CD4-positive, alpha-beta T cell (primary cell): ENCODE measurements around the gene MPI. TPM values are rescaled to one million over a fixed set of nuclear protein-coding genes. Genes with fewer than 3 reads are reported as not detected.

ENCODE experiments used
- ATAC-seq: fragments of 200-7000 bp; cut with Tn5 transposase; one replicate; pipeline ENCODE4 v1.10.0; 2022; ENCODE audit warnings: mild to moderate bottlenecking; ENCODE audit not compliant: poor library complexity
- CTCF ChIA-PET: fragments of 350-600 bp; sonication (Branson Sonifier 250); formaldehyde crosslinking; loops from one replicate; lab custom pipeline; 2021; ENCODE audit warnings: antibody characterized with exemption, inconsistent platforms; lab: Charles Lee
- POLR2A ChIA-PET: fragments of 350-600 bp; sonication (Branson Sonifier 250); formaldehyde crosslinking; loops from one replicate; lab custom pipeline; 2021; ENCODE audit warnings: antibody characterized with exemption, inconsistent platforms; lab: Charles Lee
- DNase-seq, 14 experiments: peaks; one replicate each; pipeline ENCODE4 v3.0.0-alpha.2; 2013 to 2020; ENCODE audit warnings: mixed read lengths in 2 of 14
- H3K27ac ChIP-seq, 2 donors: one replicate each; pipeline versions ENCODE4 v1.5.1 to v1.7.0; 2013; ENCODE audit warnings: low read length in 2 of 2, low read depth in 1 of 2, mild to moderate bottlenecking in 1 of 2
- H3K27me3 ChIP-seq, 2 experiments: 1 replicate in 1 of 2; 2 replicates in 1 of 2; pipeline versions ENCODE4 v1.6.1 to v1.7.0; 2013; ENCODE audit warnings: low read length in 2 of 2, control low read depth in 1 of 2, mild to moderate bottlenecking in 1 of 2, moderate library complexity in 1 of 2; ENCODE audit not compliant: insufficient read depth in 2 of 2, control insufficient read depth in 1 of 2
- H3K36me3 ChIP-seq: one replicate; pipeline ENCODE4 v1.6.1; 2013; ENCODE audit warnings: low read length, control low read depth; ENCODE audit not compliant: insufficient read depth
- H3K4me1 ChIP-seq: one replicate; pipeline ENCODE4 v1.6.1; 2013; ENCODE audit warnings: low read length, control low read depth; ENCODE audit not compliant: insufficient read depth
- H3K4me3 ChIP-seq: one replicate; pipeline ENCODE4 v1.5.1; 2013; ENCODE audit warnings: mild to moderate bottlenecking, low read length, moderate library complexity
- H3K9me3 ChIP-seq, 2 experiments: 1 replicate in 1 of 2; 2 replicates in 1 of 2; pipeline versions ENCODE4 v1.6.1 to v1.7.0; 2013; ENCODE audit warnings: low read length in 2 of 2, mild to moderate bottlenecking in 2 of 2, control low read depth in 1 of 2, moderate library complexity in 1 of 2; ENCODE audit not compliant: control insufficient read depth in 1 of 2, insufficient read depth in 1 of 2
- H3K27ac Mint-ChIP-seq: one replicate; pipeline ENCODE4 v1.8.0; 2020; ENCODE audit warnings: mixed read lengths
- H3K27me3 Mint-ChIP-seq: one replicate; pipeline ENCODE4 v1.8.0; 2021; ENCODE audit warnings: mixed read lengths
- H3K36me3 Mint-ChIP-seq: one replicate; pipeline ENCODE4 v1.8.0; 2021; ENCODE audit warnings: low read depth, mixed read lengths
- H3K4me1 Mint-ChIP-seq: one replicate; pipeline ENCODE4 v1.8.0; 2021; ENCODE audit warnings: low read depth, mixed read lengths
- H3K4me3 Mint-ChIP-seq: one replicate; pipeline ENCODE4 v1.8.0; 2020; ENCODE audit warnings: mild to moderate bottlenecking, mixed read lengths
- H3K9me3 Mint-ChIP-seq: one replicate; pipeline ENCODE4 v1.8.0; 2020; ENCODE audit warnings: mixed read lengths
- intact Hi-C, 2 experiments: fragments of 100-400 bp; cut with DNase I in 1 of 2; cut with micrococcal nuclease in 1 of 2; formaldehyde crosslinking; loops; one replicate each; pipeline versions ENCODE4 v1.15.1 to v1.9.0; 2023 to 2025; cut with DNase I, micrococcal nuclease
- total RNA-seq, 174 experiments: library from RNA in 2 of 174; stranded (reverse) in 2 of 174; gene quantifications; one replicate each; pipeline ENCODE4 v1.2.3 and lab custom pipeline; 2021 to 2026
- TF ChIP-seq, protein P1 (sequence below): fragments of 200-600 bp; IDR thresholded peaks from one replicate; pipeline ENCODE4 v1.8.0; 2022; ENCODE audit warnings: antibody characterized with exemption, mild to moderate bottlenecking

MPI gene
- total RNA-seq, 2 experiments from 2014 or later = 28.9 to 30.3 TPM

DNA sequence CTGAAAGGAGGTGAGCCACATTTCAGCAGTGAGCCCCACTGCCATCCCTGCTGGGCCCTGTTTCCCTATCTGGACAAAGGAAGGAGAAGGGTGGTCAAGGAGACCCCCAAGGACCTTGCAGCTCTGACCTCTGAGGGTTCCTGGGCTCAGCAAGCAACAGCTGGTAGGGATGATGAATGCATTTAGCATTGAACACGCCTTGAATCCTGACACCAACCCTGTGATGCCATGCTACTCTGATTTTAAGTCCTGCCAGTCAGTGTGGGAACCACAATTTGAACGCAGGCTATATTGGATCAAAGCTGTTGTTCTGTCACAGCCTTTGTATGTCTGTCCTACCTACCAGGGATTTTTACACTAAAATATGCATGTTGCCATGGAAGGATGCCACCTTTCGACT, 6.5 kb downstream of the MPI start:
- peak overlapping the region in 1 of 2 donors; percentile 30 for H3K27ac ChIP-seq
- intact Hi-C loops = no loop called here
- H3K36me3 Mint-ChIP-seq = peaks cover 53% of the 10 kb centered on the region
- H3K36me3 ChIP-seq = peaks cover 64% of the 10 kb centered on the region
- ChIA-PET CTCF (no interaction called here), POLR2A (interaction anchor here (1.0 to 1.1 kb wide), 2 partner anchors 12 to 558 kb away, joined by 3 to 4 read pairs; no protein-coding TSS in a partner anchor)
- ATAC-seq (no peak), DNase-seq (no peak)
- no peaks in the 10 kb centered on the region for H3K27me3 Mint-ChIP-seq
- TF ChIP-seq, protein P1, sequence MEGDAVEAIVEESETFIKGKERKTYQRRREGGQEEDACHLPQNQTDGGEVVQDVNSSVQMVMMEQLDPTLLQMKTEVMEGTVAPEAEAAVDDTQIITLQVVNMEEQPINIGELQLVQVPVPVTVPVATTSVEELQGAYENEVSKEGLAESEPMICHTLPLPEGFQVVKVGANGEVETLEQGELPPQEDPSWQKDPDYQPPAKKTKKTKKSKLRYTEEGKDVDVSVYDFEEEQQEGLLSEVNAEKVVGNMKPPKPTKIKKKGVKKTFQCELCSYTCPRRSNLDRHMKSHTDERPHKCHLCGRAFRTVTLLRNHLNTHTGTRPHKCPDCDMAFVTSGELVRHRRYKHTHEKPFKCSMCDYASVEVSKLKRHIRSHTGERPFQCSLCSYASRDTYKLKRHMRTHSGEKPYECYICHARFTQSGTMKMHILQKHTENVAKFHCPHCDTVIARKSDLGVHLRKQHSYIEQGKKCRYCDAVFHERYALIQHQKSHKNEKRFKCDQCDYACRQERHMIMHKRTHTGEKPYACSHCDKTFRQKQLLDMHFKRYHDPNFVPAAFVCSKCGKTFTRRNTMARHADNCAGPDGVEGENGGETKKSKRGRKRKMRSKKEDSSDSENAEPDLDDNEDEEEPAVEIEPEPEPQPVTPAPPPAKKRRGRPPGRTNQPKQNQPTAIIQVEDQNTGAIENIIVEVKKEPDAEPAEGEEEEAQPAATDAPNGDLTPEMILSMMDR = no peak
- H3K9me3 ChIP-seq = no peaks in the 10 kb centered on the region
- H3K27me3 ChIP-seq = no peaks in the 10 kb centered on the region
- H3K9me3 Mint-ChIP-seq = no peaks in the 10 kb centered on the region
- H3K4me1 ChIP-seq = peaks cover 47% of the 10 kb centered on the region
- no peak overlapping the region for H3K4me3 ChIP-seq
- peak overlapping the region; percentile 70 for H3K27ac Mint-ChIP-seq
- H3K4me3 Mint-ChIP-seq = no peak overlapping the region
- peaks cover 25% of the 10 kb centered on the region for H3K4me1 Mint-ChIP-seq

DNA sequence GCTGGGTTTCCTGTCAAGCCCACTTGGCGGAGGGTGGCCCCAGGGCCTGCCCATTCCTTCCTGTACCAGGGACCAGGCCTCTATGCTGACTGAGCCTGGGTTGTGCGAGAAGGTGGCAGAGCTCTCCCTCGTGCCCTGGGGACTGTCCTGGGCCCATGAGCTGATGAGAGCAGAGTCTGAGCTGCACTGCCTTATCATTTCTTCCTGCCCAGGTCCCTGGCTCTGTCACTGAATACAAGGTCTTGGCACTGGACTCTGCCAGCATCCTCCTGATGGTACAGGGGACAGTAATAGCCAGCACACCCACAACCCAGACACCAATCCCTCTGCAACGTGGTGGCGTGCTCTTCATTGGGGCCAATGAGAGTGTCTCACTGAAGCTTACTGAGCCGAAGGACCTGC, 7.5 kb downstream of the MPI start:
- Mint-ChIP-seq H3K9me3 (no peaks in the 10 kb centered on the region), H3K27ac (peak overlapping the region; percentile 27), H3K4me1 (peaks cover 33% of the 10 kb centered on the region), H3K36me3 (peaks cover 54% of the 10 kb centered on the region), H3K27me3 (no peaks in the 10 kb centered on the region), H3K4me3 (no peak overlapping the region)
- TF ChIP-seq, protein P1 = no peak
- H3K27ac ChIP-seq = no peak overlapping the region
- ATAC-seq (no peak), DNase-seq (no peak)
- H3K4me1 ChIP-seq = peaks cover 54% of the 10 kb centered on the region
- intact Hi-C loops = no loop called here
- H3K4me3 ChIP-seq = no peak overlapping the region
- ChIA-PET POLR2A (interaction anchor here (0.9 to 1.9 kb wide), 2 partner anchors 9 to 54 kb away, joined by 3 to 10 read pairs; partner anchors contain the start of genes FAM219B and ULK3), CTCF (no interaction called here)
- H3K27me3 ChIP-seq = no peaks in the 10 kb centered on the region
- peaks cover 65% of the 10 kb centered on the region for H3K36me3 ChIP-seq
- H3K9me3 ChIP-seq = no peaks in the 10 kb centered on the region

DNA sequence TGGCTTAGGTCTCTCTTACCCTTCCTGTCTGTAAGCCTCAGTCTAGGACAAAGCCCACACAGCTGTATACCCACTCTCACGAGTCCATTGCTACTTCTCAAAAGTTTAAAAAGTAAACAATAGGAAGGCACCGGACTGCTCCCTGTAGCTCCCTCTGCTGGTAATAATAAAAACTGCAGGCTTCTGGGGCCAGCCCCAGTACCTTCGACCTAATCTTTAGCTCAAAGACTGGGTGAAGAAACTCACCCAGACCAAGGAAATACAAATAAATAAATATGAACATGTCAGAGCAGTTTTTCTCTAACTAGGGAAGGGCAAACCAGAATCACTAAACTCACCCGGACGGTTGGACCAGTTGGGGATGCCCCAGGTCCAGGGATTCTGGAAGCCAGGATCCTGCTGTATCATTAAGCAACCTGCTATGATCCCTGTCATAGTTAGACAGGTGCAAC, 11.8 kb downstream of the MPI start:
- Histone ChIP-seq H3K4me3 (no peak overlapping the region), H3K36me3 (peaks cover 65% of the 10 kb centered on the region), H3K27ac (peak overlapping the region in 1 of 2 donors; percentile 35), H3K27me3 (no peaks in the 10 kb centered on the region), H3K9me3 (no peaks in the 10 kb centered on the region), H3K4me1 (peaks cover 40% of the 10 kb centered on the region)
- H3K27ac Mint-ChIP-seq = peak overlapping the region; percentile 72
- ChIA-PET POLR2A (interaction anchor here (0.6 to 2.0 kb wide), 24 partner anchors 8 to 267 kb away, joined by 3 to 13 read pairs (median 4); partner anchors contain the start of genes COX5A, MPI, PPCDC and RPP25), CTCF (interaction anchor here (0.6 to 2.0 kb wide), 35 partner anchors 8 to 287 kb away, joined by 3 to 12 read pairs (median 4); partner anchors contain the start of genes COX5A, MPI, SCAMP2 and ULK3)
- H3K36me3 Mint-ChIP-seq = peaks cover 73% of the 10 kb centered on the region
- no peaks in the 10 kb centered on the region for H3K9me3 Mint-ChIP-seq
- ATAC-seq (peak; percentile 70), DNase-seq (peak; percentile 36 to 79 (median 58))
- TF ChIP-seq, protein P1 = peak; percentile 96
- peak overlapping the region; percentile 69 for H3K4me3 Mint-ChIP-seq
- peaks cover 39% of the 10 kb centered on the region for H3K4me1 Mint-ChIP-seq
- intact Hi-C loops = loop anchor here (1.0 to 5.0 kb wide), 4 partner anchors 51 to 131 kb away; no protein-coding TSS in a partner anchor
- no peaks in the 10 kb centered on the region for H3K27me3 Mint-ChIP-seq
